ENCODE data around the gene ACTR2.
"Not testable (repeated sequence)": the region's sequence is repeated elsewhere in the genome, so short reads cannot be mapped to it uniquely, and the experiment has no call there.

The ACTR2 gene

GRCh38 chr2:65227456-65228262, at the start of gene ACTR2:
ACTR2 (plus strand) TSS chr2:65227831; CDS start chr2:65227910, 79 bp downstream.
- peak; percentile 82 for DNase-seq (ENCODE audit: low read depth)

- DNase-seq (ENCODE audit: low read depth): no peak
Observed at GRCh38 chr2:65182570-65182969, 45.1 kb upstream of the ACTR2 start.

- not testable (repeated sequence) for DNase-seq (ENCODE audit: low read depth)
Observed at GRCh38 chr2:65183406-65183805, 44.2 kb upstream of the ACTR2 start.

- DNase-seq (ENCODE audit: low read depth): no peak
Observed at GRCh38 chr2:65185012-65185411, 42.6 kb upstream of the ACTR2 start.

GRCh38 chr2:65186093-65186868, 41.4 kb upstream of the ACTR2 start:
- DNase-seq (ENCODE audit: low read depth): no peak

GRCh38 chr2:65186872-65187851, 40.5 kb upstream of the ACTR2 start:
- DNase-seq (ENCODE audit: low read depth): no peak

GRCh38 chr2:65193446-65193845, 34.2 kb upstream of the ACTR2 start:
- DNase-seq (ENCODE audit: low read depth): no peak

- no peak for DNase-seq (ENCODE audit: low read depth)
Observed at GRCh38 chr2:65198737-65199136, 28.9 kb upstream of the ACTR2 start.

- DNase-seq (ENCODE audit: low read depth): no peak
Observed at GRCh38 chr2:65199166-65199565, 28.5 kb upstream of the ACTR2 start.

- no peak for DNase-seq (ENCODE audit: low read depth)
Observed at GRCh38 chr2:65199891-65200290, 27.7 kb upstream of the ACTR2 start.

- no peak for DNase-seq (ENCODE audit: low read depth)
Observed at GRCh38 chr2:65204461-65205210, 23.0 kb upstream of the ACTR2 start.

- DNase-seq (ENCODE audit: low read depth): no peak
Observed at GRCh38 chr2:65212115-65212514, 15.5 kb upstream of the ACTR2 start.

GRCh38 chr2:65212619-65213018, 15.0 kb upstream of the ACTR2 start:
- no peak for DNase-seq (ENCODE audit: low read depth)

- DNase-seq (ENCODE audit: low read depth): no peak
Observed at GRCh38 chr2:65213035-65213434, 14.6 kb upstream of the ACTR2 start.

GRCh38 chr2:65214361-65214760, 13.3 kb upstream of the ACTR2 start:
- DNase-seq (ENCODE audit: low read depth): no peak

- no peak for DNase-seq (ENCODE audit: low read depth)
Observed at GRCh38 chr2:65214843-65215242, 12.8 kb upstream of the ACTR2 start.

- no peak for DNase-seq (ENCODE audit: low read depth)
Observed at GRCh38 chr2:65215946-65216345, 11.7 kb upstream of the ACTR2 start.

GRCh38 chr2:65220432-65221131, 7.0 kb upstream of the ACTR2 start:
- DNase-seq (ENCODE audit: low read depth): no peak

GRCh38 chr2:65221275-65221674, 6.4 kb upstream of the ACTR2 start:
- not testable (repeated sequence) for DNase-seq (ENCODE audit: low read depth)

GRCh38 chr2:65227020-65227455, 593 bp upstream of the ACTR2 start:
- DNase-seq (ENCODE audit: low read depth): no peak

All from HS-5 (cell line).